Measurements from ENCODE around the gene LRPPRC. TPM values are rescaled to one million over a fixed set of nuclear protein-coding genes. Genes with fewer than 3 reads are reported as not detected.

LRPPRC gene
- total RNA-seq, 1 donor from 2014 or later: 57.5 TPM

- no peak overlapping the region for H3K4me3 ChIP-seq (ENCODE audit: low read depth, low read length)
- no peak for TF ChIP-seq CTCF (conservative IDR thresholded peaks at IDR 0.05; ENCODE audit: low read depth, low read length)
- no peak for DNase-seq (ENCODE audit: low read depth)
These were observed 49.1 kb downstream of the LRPPRC start for GRCh38 chr2:43946685-43947084.

- no peak overlapping the region for H3K4me3 ChIP-seq (ENCODE audit: low read depth, low read length)
- DNase-seq (ENCODE audit: low read depth): no peak
- TF ChIP-seq CTCF (conservative IDR thresholded peaks at IDR 0.05; ENCODE audit: low read depth, low read length): no peak
These were observed 50.4 kb downstream of the LRPPRC start for GRCh38 chr2:43945439-43945838.

GRCh38 chr2:43944915-43945314 is 50.9 kb downstream of the LRPPRC start:
- no peak for DNase-seq (ENCODE audit: low read depth)

GRCh38 chr2:43943809-43944452 is 51.9 kb downstream of the LRPPRC start:
- DNase-seq (ENCODE audit: low read depth): no peak
- H3K4me3 ChIP-seq (ENCODE audit: low read depth, low read length): no peak overlapping the region
- no peak for TF ChIP-seq CTCF (conservative IDR thresholded peaks at IDR 0.05; ENCODE audit: low read depth, low read length)

More at GRCh38 chr2:43944915-43945314, 50.9 kb downstream of the LRPPRC start:
- TF ChIP-seq CTCF (conservative IDR thresholded peaks at IDR 0.05; ENCODE audit: low read depth, low read length): no peak
- H3K4me3 ChIP-seq (ENCODE audit: low read depth, low read length): no peak overlapping the region

- no peak for DNase-seq (ENCODE audit: low read depth)
- no peak for TF ChIP-seq CTCF (conservative IDR thresholded peaks at IDR 0.05; ENCODE audit: low read depth, low read length)
- H3K4me3 ChIP-seq (ENCODE audit: low read depth, low read length): no peak overlapping the region
These were observed 52.5 kb downstream of the LRPPRC start for GRCh38 chr2:43943323-43943722.

GRCh38 chr2:43942881-43943280 is 52.9 kb downstream of the LRPPRC start:
- no peak for TF ChIP-seq CTCF (conservative IDR thresholded peaks at IDR 0.05; ENCODE audit: low read depth, low read length)
- no peak for DNase-seq (ENCODE audit: low read depth)
- H3K4me3 ChIP-seq (ENCODE audit: low read depth, low read length): no peak overlapping the region

GRCh38 chr2:43941966-43942365 is 53.8 kb downstream of the LRPPRC start:
- TF ChIP-seq CTCF (conservative IDR thresholded peaks at IDR 0.05; ENCODE audit: low read depth, low read length): no peak

More at GRCh38 chr2:43941966-43942365, 53.8 kb downstream of the LRPPRC start:
- DNase-seq (ENCODE audit: low read depth): no peak
- H3K4me3 ChIP-seq (ENCODE audit: low read depth, low read length): no peak overlapping the region
